CD4-positive, CD25-positive, alpha-beta regulatory T cell (primary cell): ENCODE data around the gene FOXN3. TPM values are rescaled to one million over a fixed set of nuclear protein-coding genes. Genes with fewer than 3 reads are reported as not detected.

Experiments used
- ATAC-seq, 2 donors: fragments of 150-1000 bp; cut with Tn5 transposase; one replicate each; pipeline ENCODE4 v1.10.0; 2021; ENCODE audit warnings: low read depth in 2 of 2, moderate number of reproducible peaks in 2 of 2, moderate library complexity in 1 of 2
- DNase-seq, 3 donors: peaks; one replicate each; pipeline versions ENCODE4 v3.0.0 to v3.0.0-alpha.2; 2012 to 2022; ENCODE audit warnings: mixed read lengths in 1 of 3
- H3K27ac ChIP-seq: one replicate; pipeline ENCODE4 v1.7.0; 2013; ENCODE audit warnings: mild to moderate bottlenecking, low read length; ENCODE audit not compliant: insufficient read depth, poor library complexity, severe bottlenecking
- H3K27me3 ChIP-seq: one replicate; pipeline ENCODE4 v1.7.0; 2013; ENCODE audit warnings: low read length; ENCODE audit not compliant: control insufficient read depth, insufficient read depth
- H3K36me3 ChIP-seq: one replicate; pipeline ENCODE4 v1.7.0; 2013; ENCODE audit warnings: mild to moderate bottlenecking, low read length, moderate library complexity; ENCODE audit not compliant: control insufficient read depth, insufficient read depth
- H3K4me1 ChIP-seq: 2 replicates; pipeline ENCODE4 v1.7.0; 2013; ENCODE audit warnings: mild to moderate bottlenecking, low read length; ENCODE audit not compliant: insufficient read depth, control insufficient read depth, poor library complexity, severe bottlenecking
- H3K4me3 ChIP-seq: one replicate; pipeline ENCODE4 v1.7.0; 2013; ENCODE audit warnings: low read depth, mild to moderate bottlenecking, low read length, moderate library complexity
- H3K9me3 ChIP-seq, 2 experiments: 1 replicate in 1 of 2; 2 replicates in 1 of 2; pipeline ENCODE4 v1.7.0; 2013; ENCODE audit warnings: low read length in 2 of 2, mild to moderate bottlenecking in 1 of 2, moderate library complexity in 1 of 2; ENCODE audit not compliant: control insufficient read depth in 2 of 2
- H3K27ac Mint-ChIP-seq, 3 donors: one replicate each; pipeline ENCODE4 v1.8.0; 2020 to 2022; ENCODE audit warnings: mild to moderate bottlenecking in 3 of 3, mixed read lengths in 3 of 3, moderate library complexity in 2 of 3
- H3K27me3 Mint-ChIP-seq: one replicate; pipeline ENCODE4 v1.8.0; 2022; ENCODE audit warnings: mild to moderate bottlenecking, mixed read lengths
- H3K36me3 Mint-ChIP-seq: one replicate; pipeline ENCODE4 v1.8.0; 2020; ENCODE audit warnings: mixed read lengths
- H3K4me1 Mint-ChIP-seq, 4 donors: one replicate each; pipeline ENCODE4 v1.8.0; 2020 to 2022; ENCODE audit warnings: mixed read lengths in 4 of 4, mild to moderate bottlenecking in 1 of 4
- H3K4me3 Mint-ChIP-seq, 4 donors: one replicate each; pipeline ENCODE4 v1.8.0; 2020 to 2022; ENCODE audit warnings: mild to moderate bottlenecking in 4 of 4, mixed read lengths in 4 of 4, moderate library complexity in 3 of 4
- H3K9me3 Mint-ChIP-seq, 7 donors: one replicate each; pipeline ENCODE4 v1.8.0; 2020 to 2022; ENCODE audit warnings: mixed read lengths in 7 of 7, mild to moderate bottlenecking in 3 of 7, moderate library complexity in 2 of 7
- polyA plus RNA-seq, 4 donors: library from polyadenylated mRNA; unstranded; fragments of 300-500 nt; fragmentation: Illumina TruSeq; gene quantifications; one replicate each; pipeline ENCODE4 v1.2.3, GENCODE V29; 2021
- total RNA-seq: library from RNA; stranded (reverse); gene quantifications from one replicate; pipeline ENCODE4 v1.2.3, GENCODE V29; 2022

FOXN3 gene
- total and polyA plus RNA-seq, 5 donors from 2014 or later = 108 to 203 (median 111) TPM

GRCh38 chr14:89356496-89356895 is 60.5 kb downstream of the FOXN3 start:
- Mint-ChIP-seq H3K27ac (peak overlapping the region in 1 of 3 donors; percentile 0), H3K9me3 (no peaks in the 10 kb centered on the region), H3K4me1 (peaks cover 29 to 69% (median 44%) of the 10 kb centered on the region in 4 donors), H3K4me3 (peak overlapping the region in 1 of 4 donors; percentile 54), H3K27me3 (no peaks in the 10 kb centered on the region), H3K36me3 (no peaks in the 10 kb centered on the region)
- no peak overlapping the region for H3K4me3 ChIP-seq
- no peak for DNase-seq
- H3K9me3 ChIP-seq = no peaks in the 10 kb centered on the region
- H3K27me3 ChIP-seq = no peaks in the 10 kb centered on the region
- no peak for ATAC-seq
- peaks cover 3% of the 10 kb centered on the region for H3K36me3 ChIP-seq
- peaks cover 14% of the 10 kb centered on the region for H3K4me1 ChIP-seq
- no peak overlapping the region for H3K27ac ChIP-seq

- no peak overlapping the region for H3K27ac ChIP-seq
- Mint-ChIP-seq H3K4me1 (peaks cover 40 to 81% (median 60%) of the 10 kb centered on the region in 4 donors), H3K27me3 (no peaks in the 10 kb centered on the region)
Measured at GRCh38 chr14:89353766-89354113, 63.3 kb downstream of the FOXN3 start.

GRCh38 chr14:89352976-89353765 is 63.9 kb downstream of the FOXN3 start:
- ATAC-seq = no peak
- no peak overlapping the region for H3K4me3 ChIP-seq
- no peaks in the 10 kb centered on the region for H3K27me3 Mint-ChIP-seq
- H3K4me1 ChIP-seq = peaks cover 29% of the 10 kb centered on the region
- H3K4me1 Mint-ChIP-seq = peaks cover 40 to 79% (median 58%) of the 10 kb centered on the region in 4 donors
- H3K27me3 ChIP-seq = no peaks in the 10 kb centered on the region
- H3K9me3 Mint-ChIP-seq = no peaks in the 10 kb centered on the region
- H3K27ac Mint-ChIP-seq = peak overlapping the region; percentile 10 to 88 (median 78)
- H3K4me3 Mint-ChIP-seq = peak overlapping the region in 1 of 4 donors; percentile 50
- H3K27ac ChIP-seq = peak overlapping the region; percentile 53
- no peaks in the 10 kb centered on the region for H3K9me3 ChIP-seq
- DNase-seq = no peak
- H3K36me3 Mint-ChIP-seq = peaks cover 20% of the 10 kb centered on the region
- H3K36me3 ChIP-seq = peaks cover 23% of the 10 kb centered on the region

More at GRCh38 chr14:89353766-89354113, 63.3 kb downstream of the FOXN3 start:
- ATAC-seq (no peak), DNase-seq (no peak)
- Histone ChIP-seq H3K27me3 (no peaks in the 10 kb centered on the region), H3K4me3 (no peak overlapping the region), H3K9me3 (no peaks in the 10 kb centered on the region), H3K36me3 (peaks cover 18% of the 10 kb centered on the region), H3K4me1 (peaks cover 29% of the 10 kb centered on the region)
- Mint-ChIP-seq H3K4me3 (no peak overlapping the region), H3K36me3 (peaks cover 17% of the 10 kb centered on the region), H3K9me3 (no peaks in the 10 kb centered on the region), H3K27ac (peak overlapping the region; percentile 10 to 88 (median 78))

GRCh38 chr14:89351516-89352404 is 65.3 kb downstream of the FOXN3 start:
- Mint-ChIP-seq H3K9me3 (no peaks in the 10 kb centered on the region), H3K4me3 (peak overlapping the region; percentile 43 to 83 (median 67)), H3K4me1 (peaks cover 32 to 70% (median 54%) of the 10 kb centered on the region in 4 donors), H3K27me3 (no peaks in the 10 kb centered on the region), H3K27ac (peak overlapping the region; percentile 76 to 97 (median 90)), H3K36me3 (peaks cover 30% of the 10 kb centered on the region)
- peak overlapping the region; percentile 63 for H3K27ac ChIP-seq
- peaks cover 29% of the 10 kb centered on the region for H3K4me1 ChIP-seq
- peaks cover 30% of the 10 kb centered on the region for H3K36me3 ChIP-seq
- ATAC-seq = peak; percentile 55 to 73
- peak overlapping the region; percentile 78 for H3K4me3 ChIP-seq
- no peaks in the 10 kb centered on the region for H3K27me3 ChIP-seq
- H3K9me3 ChIP-seq = no peaks in the 10 kb centered on the region
- peak in 2 of 3 donors; percentile 18 to 72 for DNase-seq

- Mint-ChIP-seq H3K9me3 (no peaks in the 10 kb centered on the region), H3K4me3 (peak overlapping the region; percentile 43 to 83 (median 67)), H3K27me3 (no peaks in the 10 kb centered on the region), H3K4me1 (peaks cover 28 to 65% (median 53%) of the 10 kb centered on the region in 4 donors), H3K36me3 (peaks cover 32% of the 10 kb centered on the region), H3K27ac (peak overlapping the region; percentile 76 to 97 (median 90))
- H3K9me3 ChIP-seq = no peaks in the 10 kb centered on the region
- H3K36me3 ChIP-seq = peaks cover 29% of the 10 kb centered on the region
- peaks cover 29% of the 10 kb centered on the region for H3K4me1 ChIP-seq
- peak overlapping the region; percentile 63 for H3K27ac ChIP-seq
- H3K27me3 ChIP-seq = no peaks in the 10 kb centered on the region
- ATAC-seq (no peak), DNase-seq (no peak)
- H3K4me3 ChIP-seq = peak overlapping the region; percentile 78
Measured at GRCh38 chr14:89351221-89351515, 65.9 kb downstream of the FOXN3 start.

GRCh38 chr14:89350152-89350551 is 66.9 kb downstream of the FOXN3 start:
- H3K36me3 ChIP-seq = peaks cover 29% of the 10 kb centered on the region
- Mint-ChIP-seq H3K27me3 (no peaks in the 10 kb centered on the region), H3K4me1 (peaks cover 28 to 62% (median 51%) of the 10 kb centered on the region in 4 donors), H3K4me3 (peak overlapping the region in 2 of 4 donors; percentile 39 to 46), H3K9me3 (no peaks in the 10 kb centered on the region), H3K27ac (peak overlapping the region in 2 of 3 donors; percentile 11 to 97), H3K36me3 (peaks cover 33% of the 10 kb centered on the region)
- peaks cover 29% of the 10 kb centered on the region for H3K4me1 ChIP-seq
- H3K4me3 ChIP-seq = no peak overlapping the region
- no peak for DNase-seq
- H3K27ac ChIP-seq = no peak overlapping the region
- no peaks in the 10 kb centered on the region for H3K27me3 ChIP-seq
- no peaks in the 10 kb centered on the region for H3K9me3 ChIP-seq
- no peak for ATAC-seq

- Histone ChIP-seq H3K4me3 (no peak overlapping the region), H3K36me3 (peaks cover 29% of the 10 kb centered on the region), H3K9me3 (no peaks in the 10 kb centered on the region), H3K4me1 (peaks cover 29% of the 10 kb centered on the region), H3K27me3 (no peaks in the 10 kb centered on the region), H3K27ac (no peak overlapping the region)
- no peaks in the 10 kb centered on the region for H3K9me3 Mint-ChIP-seq
- peaks cover 28 to 70% (median 54%) of the 10 kb centered on the region in 4 donors for H3K4me1 Mint-ChIP-seq
- no peaks in the 10 kb centered on the region for H3K27me3 Mint-ChIP-seq
- ATAC-seq (no peak), DNase-seq (no peak)
- H3K36me3 Mint-ChIP-seq = peaks cover 40% of the 10 kb centered on the region
- peak overlapping the region; percentile 12 to 87 (median 13) for H3K27ac Mint-ChIP-seq
- peak overlapping the region in 1 of 4 donors; percentile 12 for H3K4me3 Mint-ChIP-seq
Measured at GRCh38 chr14:89349171-89350008, 67.6 kb downstream of the FOXN3 start.
